ENCODE results near the gene CRYGC.

DNA sequence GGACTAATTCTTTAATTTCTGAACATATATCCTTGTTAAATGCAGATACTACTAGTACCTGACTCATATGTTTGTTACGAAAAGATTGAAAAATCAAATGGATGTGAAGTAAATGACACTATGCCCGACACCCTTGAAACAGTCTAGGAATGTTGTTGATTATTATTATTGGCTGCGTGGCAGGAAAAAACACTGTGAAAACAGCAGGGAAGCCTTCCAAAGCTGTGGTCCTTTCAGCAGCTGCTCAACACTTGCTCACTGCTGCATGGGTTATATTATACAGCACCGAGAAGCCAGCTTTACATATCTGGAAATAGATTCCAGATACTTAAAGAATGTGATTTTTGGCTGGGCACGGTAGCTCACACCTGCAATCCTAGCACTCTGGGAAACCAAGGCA, 31.8 kb downstream of the CRYGC start:
- TF ChIP-seq, protein P1, sequence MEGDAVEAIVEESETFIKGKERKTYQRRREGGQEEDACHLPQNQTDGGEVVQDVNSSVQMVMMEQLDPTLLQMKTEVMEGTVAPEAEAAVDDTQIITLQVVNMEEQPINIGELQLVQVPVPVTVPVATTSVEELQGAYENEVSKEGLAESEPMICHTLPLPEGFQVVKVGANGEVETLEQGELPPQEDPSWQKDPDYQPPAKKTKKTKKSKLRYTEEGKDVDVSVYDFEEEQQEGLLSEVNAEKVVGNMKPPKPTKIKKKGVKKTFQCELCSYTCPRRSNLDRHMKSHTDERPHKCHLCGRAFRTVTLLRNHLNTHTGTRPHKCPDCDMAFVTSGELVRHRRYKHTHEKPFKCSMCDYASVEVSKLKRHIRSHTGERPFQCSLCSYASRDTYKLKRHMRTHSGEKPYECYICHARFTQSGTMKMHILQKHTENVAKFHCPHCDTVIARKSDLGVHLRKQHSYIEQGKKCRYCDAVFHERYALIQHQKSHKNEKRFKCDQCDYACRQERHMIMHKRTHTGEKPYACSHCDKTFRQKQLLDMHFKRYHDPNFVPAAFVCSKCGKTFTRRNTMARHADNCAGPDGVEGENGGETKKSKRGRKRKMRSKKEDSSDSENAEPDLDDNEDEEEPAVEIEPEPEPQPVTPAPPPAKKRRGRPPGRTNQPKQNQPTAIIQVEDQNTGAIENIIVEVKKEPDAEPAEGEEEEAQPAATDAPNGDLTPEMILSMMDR (IDR thresholded peaks at IDR 0.05) = no peak
- no peak for TF ChIP-seq POLR2A (IDR thresholded peaks at IDR 0.05)

Measured in breast epithelium (tissue), 3 donors.